ENCODE measurements around the gene AMDHD1.
"Not testable (repeated sequence)": the region's sequence is repeated elsewhere in the genome, so short reads cannot be mapped to it uniquely, and the experiment has no call there.

Gene AMDHD1

GRCh38 chr12:95951515-95951914 lies 8.4 kb downstream of the AMDHD1 start:
- H3K4me1 Mint-ChIP-seq (ENCODE audit: low read depth), result no peaks in the 10 kb centered on the region
- H3K4me3 Mint-ChIP-seq, result no peak overlapping the region
- H3K9me3 Mint-ChIP-seq, result no peaks in the 10 kb centered on the region
- H3K27me3 Mint-ChIP-seq, result no peaks in the 10 kb centered on the region
- no peak for DNase-seq
- H3K27ac Mint-ChIP-seq, result no peak overlapping the region
- H3K36me3 Mint-ChIP-seq (ENCODE audit: low read depth), result no peaks in the 10 kb centered on the region

DNA sequence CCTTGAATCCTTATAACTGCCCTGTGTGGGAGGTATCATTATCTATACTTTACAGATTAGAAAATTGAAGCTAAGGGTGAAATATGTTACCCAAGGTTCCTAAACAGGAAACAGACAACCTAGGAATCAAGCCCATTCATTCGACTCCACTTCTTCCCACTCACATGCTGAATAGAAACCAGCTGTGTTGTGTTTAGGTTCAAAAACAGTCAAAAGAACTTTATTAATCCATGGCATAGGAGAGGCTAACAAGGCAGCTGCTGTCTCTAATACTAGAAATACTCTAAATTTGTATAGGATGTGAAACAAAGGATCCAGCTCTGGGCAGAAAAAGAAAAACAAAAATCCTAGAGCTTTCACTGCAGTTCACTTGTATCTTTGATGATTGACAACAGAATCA lies 9.9 kb downstream of the AMDHD1 start:
- Mint-ChIP-seq H3K4me3 (no peak overlapping the region), H3K27me3 (no peaks in the 10 kb centered on the region), H3K27ac (no peak overlapping the region), H3K4me1 (ENCODE audit: low read depth) (no peaks in the 10 kb centered on the region), H3K36me3 (ENCODE audit: low read depth) (no peaks in the 10 kb centered on the region), H3K9me3 (no peaks in the 10 kb centered on the region)
- DNase-seq, result no peak

- no peak overlapping the region for H3K4me3 Mint-ChIP-seq
- no peaks in the 10 kb centered on the region for H3K27me3 Mint-ChIP-seq
- DNase-seq, result no peak
- H3K9me3 Mint-ChIP-seq, result no peaks in the 10 kb centered on the region
- no peak overlapping the region for H3K27ac Mint-ChIP-seq
- no peaks in the 10 kb centered on the region for H3K36me3 Mint-ChIP-seq (ENCODE audit: low read depth)
- H3K4me1 Mint-ChIP-seq (ENCODE audit: low read depth), result no peaks in the 10 kb centered on the region
Observed at GRCh38 chr12:95955549-95956159, 12.5 kb downstream of the AMDHD1 start.

DNA sequence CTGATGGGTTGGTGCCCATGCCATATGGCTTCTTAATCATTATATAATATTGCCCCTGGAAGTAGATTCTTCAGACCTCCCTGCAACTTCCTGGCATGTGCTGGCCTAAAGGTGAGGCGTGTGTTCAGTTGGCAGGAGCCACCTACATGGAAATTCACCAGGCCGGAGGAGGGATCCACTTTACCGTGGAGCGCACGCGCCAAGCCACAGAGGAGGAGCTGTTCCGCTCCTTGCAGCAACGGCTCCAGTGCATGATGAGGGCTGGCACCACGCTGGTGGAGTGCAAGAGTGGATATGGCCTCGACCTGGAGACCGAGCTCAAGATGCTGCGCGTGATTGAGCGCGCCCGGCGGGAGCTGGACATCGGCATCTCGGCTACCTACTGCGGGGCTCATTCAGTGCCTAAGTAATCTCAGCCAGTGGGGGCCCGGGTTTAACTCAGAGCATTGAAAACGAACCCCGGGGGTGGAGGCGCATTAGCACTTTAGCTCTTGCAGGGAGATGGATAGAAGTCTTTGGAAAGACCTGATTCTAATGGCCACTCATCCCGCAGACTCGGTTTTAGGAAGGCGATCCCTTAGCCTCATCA lies 13.5 kb downstream of the AMDHD1 start:
- DNase-seq, result no peak
- no peaks in the 10 kb centered on the region for H3K4me1 Mint-ChIP-seq (ENCODE audit: low read depth)
- H3K4me3 Mint-ChIP-seq, result no peak overlapping the region
- H3K27me3 Mint-ChIP-seq, result no peaks in the 10 kb centered on the region
- no peak overlapping the region for H3K27ac Mint-ChIP-seq
- no peaks in the 10 kb centered on the region for H3K36me3 Mint-ChIP-seq (ENCODE audit: low read depth)
- no peaks in the 10 kb centered on the region for H3K9me3 Mint-ChIP-seq

DNA sequence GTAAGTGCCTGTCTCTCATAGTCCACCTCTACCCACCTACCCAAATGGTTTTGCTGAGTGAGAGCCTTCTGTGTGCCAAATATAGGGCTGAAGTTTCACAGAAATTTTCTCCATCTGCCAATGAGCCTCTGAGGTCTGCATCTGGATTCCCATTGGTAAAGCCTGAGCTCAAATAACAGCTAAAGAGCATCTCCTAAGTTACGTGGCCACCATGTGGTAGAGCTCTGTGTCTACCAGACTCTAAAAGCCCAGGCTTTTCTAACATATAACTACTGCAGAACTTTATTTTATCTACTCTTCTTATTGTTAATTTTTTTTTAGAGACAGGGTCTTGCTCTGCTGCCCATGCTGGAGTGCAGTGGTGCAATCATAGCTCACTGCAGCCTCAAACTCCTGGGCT lies 16.0 kb downstream of the AMDHD1 start:
- Mint-ChIP-seq H3K27ac (no peak overlapping the region), H3K36me3 (ENCODE audit: low read depth) (no peaks in the 10 kb centered on the region), H3K9me3 (no peaks in the 10 kb centered on the region), H3K4me1 (ENCODE audit: low read depth) (no peaks in the 10 kb centered on the region), H3K4me3 (no peak overlapping the region), H3K27me3 (no peaks in the 10 kb centered on the region)
- no peak for DNase-seq

GRCh38 chr12:95960241-95960640 lies 17.1 kb downstream of the AMDHD1 start:
- no peaks in the 10 kb centered on the region for H3K27me3 Mint-ChIP-seq
- H3K36me3 Mint-ChIP-seq (ENCODE audit: low read depth), result no peaks in the 10 kb centered on the region
- H3K27ac Mint-ChIP-seq, result no peak overlapping the region
- H3K4me3 Mint-ChIP-seq, result no peak overlapping the region
- no peaks in the 10 kb centered on the region for H3K9me3 Mint-ChIP-seq
- no peak for DNase-seq
- H3K4me1 Mint-ChIP-seq (ENCODE audit: low read depth), result no peaks in the 10 kb centered on the region

- no peaks in the 10 kb centered on the region for H3K9me3 Mint-ChIP-seq
- no peak overlapping the region for H3K27ac Mint-ChIP-seq
- DNase-seq, result no peak
- no peaks in the 10 kb centered on the region for H3K27me3 Mint-ChIP-seq
- no peak overlapping the region for H3K4me3 Mint-ChIP-seq
- no peaks in the 10 kb centered on the region for H3K4me1 Mint-ChIP-seq (ENCODE audit: low read depth)
- H3K36me3 Mint-ChIP-seq (ENCODE audit: low read depth), result peaks cover 9% of the 10 kb centered on the region
Observed at GRCh38 chr12:95962222-95962621, 19.1 kb downstream of the AMDHD1 start.

DNA sequence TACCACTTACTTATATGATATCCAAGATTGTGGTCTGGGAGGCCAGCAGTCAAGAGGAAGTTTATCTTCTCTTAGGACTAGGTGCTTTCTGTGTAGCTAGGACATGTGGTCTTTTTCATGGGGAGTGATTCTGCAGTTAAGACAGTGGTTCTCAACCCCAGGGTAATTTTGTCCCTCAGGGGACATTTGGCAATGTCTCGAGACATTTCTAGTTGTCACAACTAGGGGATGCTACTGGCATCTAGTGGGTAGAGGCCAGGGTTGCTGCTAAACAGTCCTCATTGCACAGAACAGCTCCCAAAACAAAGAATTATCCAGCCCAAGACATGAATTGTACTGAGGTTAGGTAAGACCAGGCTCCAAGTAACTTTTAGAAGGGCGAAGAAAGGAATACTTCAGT lies 20.0 kb downstream of the AMDHD1 start:
- Mint-ChIP-seq H3K4me1 (ENCODE audit: low read depth) (no peaks in the 10 kb centered on the region), H3K27me3 (no peaks in the 10 kb centered on the region), H3K36me3 (ENCODE audit: low read depth) (peaks cover 10% of the 10 kb centered on the region), H3K4me3 (no peak overlapping the region), H3K9me3 (no peaks in the 10 kb centered on the region), H3K27ac (no peak overlapping the region)
- no peak for DNase-seq

GRCh38 chr12:95966287-95966870 lies 23.2 kb downstream of the AMDHD1 start:
- no peak overlapping the region for H3K27ac Mint-ChIP-seq
- no peaks in the 10 kb centered on the region for H3K4me1 Mint-ChIP-seq (ENCODE audit: low read depth)
- H3K36me3 Mint-ChIP-seq (ENCODE audit: low read depth), result peaks cover 12% of the 10 kb centered on the region
- no peak for DNase-seq
- no peaks in the 10 kb centered on the region for H3K27me3 Mint-ChIP-seq
- H3K9me3 Mint-ChIP-seq, result no peaks in the 10 kb centered on the region
- H3K4me3 Mint-ChIP-seq, result no peak overlapping the region

GRCh38 chr12:95967301-95967700 lies 24.2 kb downstream of the AMDHD1 start:
- Mint-ChIP-seq H3K4me1 (ENCODE audit: low read depth) (no peaks in the 10 kb centered on the region), H3K27ac (no peak overlapping the region), H3K9me3 (no peaks in the 10 kb centered on the region), H3K4me3 (no peak overlapping the region), H3K27me3 (no peaks in the 10 kb centered on the region), H3K36me3 (ENCODE audit: low read depth) (peaks cover 12% of the 10 kb centered on the region)
- DNase-seq, result no peak

- H3K27me3 Mint-ChIP-seq; H3K9me3 Mint-ChIP-seq; H3K4me1 Mint-ChIP-seq (ENCODE audit: low read depth); H3K27ac Mint-ChIP-seq; H3K4me3 Mint-ChIP-seq; DNase-seq: not testable (repeated sequence)
- peaks cover 12% of the 10 kb centered on the region for H3K36me3 Mint-ChIP-seq (ENCODE audit: low read depth)
Observed at GRCh38 chr12:95969116-95969515, 26.0 kb downstream of the AMDHD1 start.

DNA sequence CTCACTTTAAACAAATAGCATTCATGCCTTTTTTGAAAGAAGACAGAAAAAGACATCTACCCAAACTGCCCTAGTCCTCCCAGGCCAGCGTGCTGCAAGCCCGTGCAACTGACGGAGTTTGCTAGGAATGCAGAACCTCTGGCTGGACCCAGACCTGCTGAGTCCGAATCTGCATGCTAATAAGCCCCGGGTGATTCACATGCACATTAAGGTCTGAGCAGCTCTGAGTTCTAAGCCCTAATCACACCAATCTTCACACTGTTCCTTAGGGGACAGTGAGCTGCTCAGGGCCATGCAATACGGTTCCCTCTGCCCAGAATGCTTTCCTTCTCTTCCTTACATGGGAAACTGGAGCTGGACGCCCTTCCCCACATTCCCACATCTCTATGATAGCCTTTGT lies 27.8 kb downstream of the AMDHD1 start:
- H3K4me1 Mint-ChIP-seq (ENCODE audit: low read depth), result no peaks in the 10 kb centered on the region
- no peaks in the 10 kb centered on the region for H3K27me3 Mint-ChIP-seq
- H3K4me3 Mint-ChIP-seq, result no peak overlapping the region
- no peak overlapping the region for H3K27ac Mint-ChIP-seq
- peaks cover 12% of the 10 kb centered on the region for H3K36me3 Mint-ChIP-seq (ENCODE audit: low read depth)
- no peaks in the 10 kb centered on the region for H3K9me3 Mint-ChIP-seq
- no peak for DNase-seq

GRCh38 chr12:95972832-95973456 lies 29.8 kb downstream of the AMDHD1 start:
- H3K4me1 Mint-ChIP-seq (ENCODE audit: low read depth), result no peaks in the 10 kb centered on the region
- H3K9me3 Mint-ChIP-seq, result no peaks in the 10 kb centered on the region
- peaks cover 3% of the 10 kb centered on the region for H3K36me3 Mint-ChIP-seq (ENCODE audit: low read depth)
- no peak for DNase-seq
- no peak overlapping the region for H3K4me3 Mint-ChIP-seq
- H3K27me3 Mint-ChIP-seq, result no peaks in the 10 kb centered on the region
- no peak overlapping the region for H3K27ac Mint-ChIP-seq

DNA sequence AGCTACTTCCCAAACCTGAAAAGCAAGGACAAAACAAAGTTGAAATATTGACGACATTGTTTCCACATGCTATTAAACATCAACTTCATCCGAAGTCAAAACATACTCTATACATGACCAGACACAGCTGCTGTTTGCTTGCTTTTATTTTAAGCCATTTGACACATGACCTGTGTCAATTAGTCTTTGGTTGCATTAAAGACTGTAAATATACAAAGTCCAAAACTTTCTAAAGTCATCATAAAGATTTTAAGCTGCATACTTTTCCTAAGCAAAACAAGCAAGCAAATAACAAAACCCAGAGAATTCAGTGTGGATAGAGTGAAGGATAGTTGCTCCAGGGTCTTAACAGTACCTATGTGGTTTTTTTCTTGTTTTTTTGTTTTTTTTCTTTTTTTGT lies 31.2 kb downstream of the AMDHD1 start:
- Mint-ChIP-seq H3K4me1 (ENCODE audit: low read depth) (no peaks in the 10 kb centered on the region), H3K27me3 (no peaks in the 10 kb centered on the region), H3K4me3 (no peak overlapping the region), H3K9me3 (no peaks in the 10 kb centered on the region), H3K27ac (no peak overlapping the region), H3K36me3 (ENCODE audit: low read depth) (no peaks in the 10 kb centered on the region)
- DNase-seq, result no peak

GRCh38 chr12:95975491-95975890 lies 32.4 kb downstream of the AMDHD1 start:
- no peak for DNase-seq
- no peaks in the 10 kb centered on the region for H3K9me3 Mint-ChIP-seq
- no peaks in the 10 kb centered on the region for H3K4me1 Mint-ChIP-seq (ENCODE audit: low read depth)
- no peaks in the 10 kb centered on the region for H3K27me3 Mint-ChIP-seq
- no peak overlapping the region for H3K4me3 Mint-ChIP-seq
- no peak overlapping the region for H3K27ac Mint-ChIP-seq
- no peaks in the 10 kb centered on the region for H3K36me3 Mint-ChIP-seq (ENCODE audit: low read depth)
